ENCODE results near the gene GOSR1.
"Not testable (repeated sequence)": the region's sequence is repeated elsewhere in the genome, so short reads cannot be mapped to it uniquely, and the experiment has no call there.

GOSR1 gene

DNA sequence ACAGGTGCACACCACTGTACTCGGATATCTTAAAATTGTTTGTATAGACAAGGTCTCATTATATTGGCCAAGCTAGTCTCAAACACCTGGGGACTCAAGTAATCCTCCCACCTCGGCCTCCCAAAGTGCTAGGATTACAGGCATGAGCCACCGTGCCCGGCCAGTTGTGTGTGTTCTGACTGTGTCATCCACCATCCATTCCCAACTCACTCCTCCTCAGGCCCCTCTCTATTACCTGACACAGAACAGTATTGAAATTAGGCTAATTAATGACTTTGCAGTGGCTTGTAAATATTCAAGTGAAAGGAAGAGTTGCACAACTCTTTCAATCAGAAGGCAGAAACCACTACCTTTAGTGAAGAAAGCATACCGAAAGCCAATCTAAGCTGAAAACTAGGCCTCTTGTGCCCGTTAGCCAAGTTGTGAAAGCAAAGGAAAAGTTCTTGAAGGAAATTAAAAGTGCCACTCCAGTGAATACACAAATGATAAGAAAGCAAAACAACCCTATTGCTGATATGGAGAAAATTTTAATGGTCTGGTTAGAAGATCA is 28.7 kb downstream of the GOSR1 start:
- DNase-seq (ENCODE audit: low read depth in 2 of 2): no peak

DNA sequence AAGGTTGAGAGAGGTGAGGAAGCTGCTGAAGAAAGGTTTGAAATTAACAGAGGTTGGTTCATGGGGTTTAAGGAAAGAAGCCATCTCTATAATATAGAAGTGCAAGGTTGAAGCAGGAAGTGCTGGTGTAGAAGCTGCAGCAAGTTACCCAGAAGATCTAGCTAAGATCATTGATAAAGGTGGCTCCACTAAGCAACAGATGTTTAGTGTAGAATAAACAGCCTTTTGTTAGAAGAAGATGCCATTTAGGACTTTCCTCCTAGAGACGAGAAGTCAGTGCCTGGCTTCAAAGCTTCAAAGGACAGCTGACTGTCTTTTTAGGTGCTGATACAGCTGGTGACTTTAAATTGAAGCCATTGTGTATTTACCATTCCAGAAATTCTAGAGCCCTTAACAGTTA is 29.3 kb downstream of the GOSR1 start:
- no peak for DNase-seq (ENCODE audit: low read depth in 2 of 2)

DNA sequence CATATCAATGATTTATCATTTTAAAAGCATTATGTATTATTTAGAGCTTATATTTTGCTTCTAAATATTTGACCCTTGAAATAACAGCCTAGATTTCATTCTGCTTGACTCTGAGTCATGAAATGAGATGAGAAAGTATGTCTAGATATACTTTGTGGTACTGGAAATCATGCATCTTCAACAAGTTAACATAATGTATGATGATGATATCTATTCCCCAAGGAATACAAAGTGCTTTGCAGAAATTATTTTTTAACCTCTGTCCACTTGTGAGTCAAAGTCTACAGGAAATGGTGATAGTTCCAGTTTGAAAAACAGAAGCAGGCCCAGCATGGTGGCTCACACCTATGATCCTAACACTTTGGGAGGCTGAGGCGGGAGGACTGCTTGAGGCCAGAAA is 36.1 kb downstream of the GOSR1 start:
- peak; percentile 7 to 13 for DNase-seq (ENCODE audit: low read depth in 2 of 2)

DNA sequence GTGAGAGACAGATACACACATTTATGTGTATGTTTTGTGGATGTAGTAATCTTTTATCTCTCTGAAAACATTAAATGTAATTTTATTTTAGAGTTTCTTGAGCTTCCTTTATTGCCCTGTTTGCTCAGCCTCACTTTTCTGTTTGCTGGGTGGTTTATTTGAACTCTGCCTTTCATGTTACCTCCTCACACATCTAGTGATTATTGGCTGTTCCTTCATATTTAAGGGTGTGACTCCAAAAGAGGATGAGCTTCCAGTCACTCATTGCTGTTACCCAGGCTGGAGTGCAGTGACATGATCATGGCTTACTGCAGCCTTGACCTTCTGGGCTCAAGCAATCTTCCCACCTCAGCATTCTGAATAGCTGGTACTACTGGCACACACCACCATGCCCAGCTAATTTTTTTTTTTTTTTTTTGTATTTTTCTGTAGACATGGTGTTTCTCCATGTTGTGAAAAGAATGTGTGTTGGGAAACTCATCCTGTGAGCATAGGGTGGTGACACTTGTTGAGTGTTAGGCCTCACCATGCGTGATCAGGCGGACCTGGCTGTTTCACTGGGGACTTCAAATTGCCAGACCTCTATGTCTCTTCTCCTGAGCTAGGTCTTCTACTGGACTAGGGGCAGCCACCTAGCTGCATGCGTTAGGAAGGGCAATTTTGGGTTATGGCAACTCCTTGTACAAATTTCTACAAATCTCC is 37.8 kb downstream of the GOSR1 start:
- DNase-seq (ENCODE audit: low read depth in 2 of 2): no peak

DNA sequence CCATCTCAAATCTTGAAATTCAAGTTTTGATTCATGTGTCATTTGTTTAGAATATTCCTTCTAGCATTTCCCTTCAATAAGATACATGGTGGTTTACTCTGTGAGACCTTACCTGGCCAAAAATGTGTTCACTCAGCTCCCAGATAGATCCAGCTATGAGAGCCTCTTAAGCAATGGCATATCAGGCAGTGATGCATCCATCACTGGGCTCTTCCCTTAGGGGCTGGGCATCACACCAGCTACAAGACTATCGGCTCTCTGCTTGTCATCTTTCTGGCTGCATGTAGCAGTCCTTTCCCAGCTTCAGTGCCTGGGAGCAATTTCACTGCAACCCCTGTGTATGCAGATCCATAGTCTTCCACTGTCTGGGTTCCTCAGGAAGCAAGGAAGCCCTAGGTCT is 40.6 kb downstream of the GOSR1 start:
- no peak for DNase-seq (ENCODE audit: low read depth in 2 of 2)

DNA sequence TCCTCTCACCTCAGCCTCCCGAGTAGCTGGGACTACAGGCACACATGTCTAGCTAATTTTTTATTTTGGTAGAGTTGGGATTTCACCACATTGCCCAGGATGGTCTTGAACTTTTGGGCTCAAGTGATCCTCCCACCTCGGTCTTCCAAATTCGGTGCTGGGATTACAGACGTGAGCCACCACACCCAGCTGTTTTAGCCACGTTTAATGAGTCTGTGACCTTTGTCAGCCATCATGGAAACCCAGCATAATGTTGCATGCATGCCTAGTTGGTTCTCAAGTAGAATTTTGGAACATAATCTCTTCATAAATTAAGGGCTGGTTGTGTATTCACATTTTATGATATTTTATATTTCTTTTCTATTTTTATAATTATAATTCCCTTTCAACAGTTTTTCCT is 42.0 kb downstream of the GOSR1 start:
- no peak for DNase-seq (ENCODE audit: low read depth in 2 of 2)

DNA sequence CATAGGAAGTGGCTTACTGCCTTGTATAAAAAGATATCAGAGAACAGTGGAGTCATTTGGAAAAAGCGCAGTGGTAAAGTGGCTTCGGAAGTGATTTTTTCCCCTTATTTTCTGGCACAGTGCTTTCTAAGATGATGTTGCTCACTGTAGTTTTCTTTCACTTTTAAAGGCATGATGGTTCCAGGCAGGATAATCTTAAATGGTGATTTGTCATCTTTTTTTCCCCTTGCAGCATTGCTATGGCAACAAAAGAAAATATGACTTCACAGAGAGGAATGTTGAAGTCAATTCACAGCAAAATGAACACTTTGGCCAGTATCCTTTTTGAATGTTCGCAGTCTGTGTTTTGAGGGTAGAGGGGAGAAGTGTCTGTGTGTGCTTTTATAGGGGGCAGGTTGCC is 42.5 kb downstream of the GOSR1 start:
- peak; percentile 74 to 75 for DNase-seq (ENCODE audit: low read depth in 2 of 2)

DNA sequence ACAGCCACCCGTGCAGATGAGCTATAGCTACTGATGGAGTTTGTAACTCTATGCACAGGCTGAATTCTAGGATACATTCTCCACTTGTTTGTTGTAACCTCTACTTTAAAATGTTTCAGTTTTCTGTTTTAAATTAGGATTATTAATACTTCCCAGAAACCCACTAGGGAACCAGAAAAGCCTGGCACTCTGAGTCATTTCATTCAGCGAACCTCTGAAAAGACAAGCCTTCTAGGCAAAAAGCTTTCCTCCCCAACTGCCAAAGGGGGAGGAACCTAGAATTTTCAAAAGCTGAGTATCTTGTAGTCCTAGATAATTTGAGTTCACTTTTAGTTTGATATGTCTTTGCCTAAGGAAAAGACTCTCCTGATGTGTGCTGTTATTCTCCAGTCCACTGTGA is 43.2 kb downstream of the GOSR1 start:
- DNase-seq (ENCODE audit: low read depth in 2 of 2): peak; percentile 69 to 70

DNA sequence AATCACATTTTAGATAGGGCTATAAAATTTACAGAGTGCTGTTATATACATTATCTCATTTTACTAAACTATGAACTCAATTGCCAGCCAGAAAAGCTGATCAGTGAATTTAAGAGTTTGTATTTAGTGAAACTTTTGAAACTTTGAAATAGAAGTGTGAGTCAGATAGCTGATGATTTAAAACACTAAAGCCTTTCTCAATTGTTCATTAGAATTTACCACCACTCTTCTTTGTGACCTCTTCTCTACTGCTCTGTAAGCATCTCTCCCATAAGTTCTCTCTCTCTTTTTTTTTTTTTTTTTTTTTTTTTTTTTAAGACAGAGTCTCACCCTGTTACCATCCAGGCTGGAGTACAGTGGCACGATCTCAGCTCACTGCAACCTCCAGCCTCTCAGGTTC is 43.7 kb downstream of the GOSR1 start:
- DNase-seq (ENCODE audit: low read depth in 2 of 2): no peak

DNA sequence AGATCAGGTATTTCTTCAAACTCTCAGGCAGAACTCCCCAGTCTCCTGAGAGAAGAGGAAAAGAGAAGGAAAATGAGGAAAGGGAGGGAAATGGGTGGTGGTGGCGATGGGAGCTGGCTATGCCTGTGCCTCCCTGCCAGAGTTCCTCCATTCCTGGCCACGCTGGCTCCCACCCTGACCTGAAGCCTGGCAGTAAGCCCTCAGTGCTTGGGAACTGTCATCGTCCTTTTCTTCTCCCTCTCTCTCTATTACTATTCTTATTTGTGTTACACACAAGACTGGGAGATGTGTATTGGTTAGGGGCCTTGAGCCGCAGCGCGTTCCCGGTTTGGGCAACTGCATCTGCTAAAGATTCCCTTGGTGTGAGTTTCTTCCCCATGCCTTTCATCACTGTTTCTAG is 44.6 kb downstream of the GOSR1 start:
- DNase-seq (ENCODE audit: low read depth in 2 of 2): no peak

DNA sequence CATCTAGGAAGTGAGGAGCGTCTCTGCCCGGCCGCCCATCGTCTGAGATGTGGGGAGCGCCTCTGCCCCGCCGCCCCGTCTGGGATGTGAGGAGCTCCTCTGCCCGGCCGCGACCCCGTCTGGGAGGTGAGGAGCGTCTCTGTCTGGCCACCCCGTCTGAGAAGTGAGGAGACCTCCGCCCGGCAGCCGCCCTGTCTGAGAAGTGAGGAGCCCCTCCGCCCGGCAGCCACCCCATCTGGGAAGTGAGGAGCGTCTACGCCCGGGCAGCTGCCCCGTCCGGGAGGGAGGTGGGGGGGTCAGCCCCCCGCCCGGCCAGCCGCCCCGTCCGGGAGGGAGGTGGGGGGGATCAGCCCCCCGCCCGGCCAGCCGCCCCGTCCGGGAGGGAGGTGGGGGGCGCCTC is 46.0 kb downstream of the GOSR1 start:
- not testable (repeated sequence) for DNase-seq (ENCODE audit: low read depth in 2 of 2)

DNA sequence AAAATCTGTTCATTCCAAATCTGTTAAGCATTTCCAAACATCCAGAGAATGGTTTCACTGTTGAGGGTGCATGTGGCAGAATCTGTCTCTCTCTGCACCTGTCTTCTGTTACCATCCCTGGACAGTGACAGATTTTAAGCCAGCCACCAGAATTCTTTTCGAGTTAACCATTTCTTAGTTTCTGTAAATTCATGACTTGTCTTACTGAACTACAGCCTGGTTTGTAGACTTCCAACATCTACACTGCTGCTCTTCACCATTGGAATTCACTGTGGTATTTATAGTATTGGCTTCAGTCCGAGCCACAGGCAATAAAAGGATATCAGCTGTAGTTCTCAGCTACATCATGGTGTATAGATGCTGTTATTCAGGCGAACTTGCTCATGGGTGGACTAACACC is 47.6 kb downstream of the GOSR1 start:
- peak; percentile 64 to 69 for DNase-seq (ENCODE audit: low read depth in 2 of 2)

DNA sequence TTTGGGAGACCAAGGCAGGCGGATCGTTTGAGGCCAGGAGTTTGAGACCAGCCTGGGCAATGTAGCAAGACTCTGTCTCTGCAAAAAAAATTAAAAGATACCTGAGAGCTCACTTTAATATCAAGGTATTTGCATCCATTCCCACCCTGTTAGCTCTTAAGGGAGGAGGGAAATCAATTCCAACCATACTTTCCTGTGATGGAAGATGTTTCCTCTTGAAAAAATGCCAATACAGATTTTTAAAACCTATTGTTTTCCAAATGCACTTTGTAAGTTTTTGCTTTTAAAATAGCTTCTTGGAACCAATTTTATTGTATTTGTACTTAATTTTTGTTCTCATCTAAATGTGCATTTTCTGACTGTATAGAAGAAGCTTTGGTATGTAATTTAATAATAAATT is 49.2 kb downstream of the GOSR1 start:
- no peak for DNase-seq (ENCODE audit: low read depth in 2 of 2)

DNA sequence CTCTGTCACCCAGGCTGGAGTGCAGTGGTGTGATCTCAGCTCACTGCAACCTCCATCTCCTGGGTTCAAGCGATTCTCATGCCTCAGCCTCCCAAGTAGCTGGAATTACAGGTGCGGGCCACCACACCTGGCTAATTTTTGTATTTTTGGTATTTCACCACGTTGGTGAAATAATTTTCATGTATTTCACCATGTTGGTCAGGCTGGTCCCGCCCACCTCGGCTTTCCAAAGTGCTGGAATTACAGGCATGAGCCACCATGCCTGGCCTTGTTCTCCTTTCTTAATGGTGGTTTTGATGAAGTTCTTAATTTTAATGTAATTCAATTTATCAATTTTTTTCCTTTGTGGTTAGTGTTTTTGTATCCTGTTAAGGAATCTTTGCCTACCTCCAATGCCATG is 51.5 kb downstream of the GOSR1 start:
- not testable (repeated sequence) for DNase-seq (ENCODE audit: low read depth in 2 of 2)

DNA sequence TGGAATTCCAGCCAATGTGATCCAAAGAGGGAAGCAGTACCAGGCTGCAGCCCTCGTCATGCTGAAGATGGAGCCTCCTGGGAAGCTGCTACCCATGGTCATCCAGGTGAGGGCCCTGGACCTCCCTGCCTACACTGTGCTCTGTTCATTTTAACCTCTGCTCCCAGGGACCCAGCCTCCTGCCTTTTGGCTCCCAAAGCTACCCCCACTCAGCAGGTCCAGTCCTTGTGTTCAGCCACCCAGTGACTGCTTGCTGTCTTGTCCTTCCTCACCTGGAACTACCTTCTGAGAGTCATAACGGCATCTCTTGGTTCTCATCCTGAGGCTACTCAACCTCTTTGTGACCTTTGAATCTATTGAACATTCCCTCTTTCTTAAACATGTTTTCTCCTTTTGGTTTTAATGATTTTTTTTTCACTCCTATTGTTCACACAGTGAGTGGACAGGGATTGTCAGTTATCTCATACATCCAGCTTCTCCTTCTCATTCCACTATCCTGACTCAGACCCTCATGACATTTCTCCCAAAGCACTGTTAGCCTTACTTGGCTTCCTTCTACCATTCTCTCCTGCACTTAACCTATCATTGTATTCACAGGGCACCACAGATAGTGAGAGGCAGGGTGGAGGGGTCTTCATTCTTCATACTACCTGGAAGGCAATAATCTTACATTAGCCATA is 53.3 kb downstream of the GOSR1 start:
- peak in 1 of 2 experiments; percentile 21 for DNase-seq (ENCODE audit: low read depth in 2 of 2)

DNA sequence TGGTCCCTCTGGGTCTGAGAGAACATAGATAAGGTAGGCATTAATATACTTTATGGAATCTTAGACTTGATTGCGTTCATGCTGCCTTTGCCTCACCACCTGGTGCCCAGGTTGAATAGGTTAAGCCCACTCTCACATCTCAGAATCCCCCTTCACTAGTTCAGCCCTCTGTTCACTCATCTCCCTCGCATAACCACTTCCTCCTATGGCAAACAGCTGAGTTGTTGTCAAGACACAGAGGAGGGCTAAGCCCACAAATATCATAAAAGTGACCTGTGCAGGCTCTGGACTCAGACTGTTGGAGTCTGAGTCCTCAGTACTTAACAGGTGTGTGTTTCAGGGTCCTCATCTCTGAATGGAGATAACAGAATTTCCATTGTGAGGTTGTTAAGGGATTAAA is 55.7 kb downstream of the GOSR1 start:
- no peak for DNase-seq (ENCODE audit: low read depth in 2 of 2)

DNA sequence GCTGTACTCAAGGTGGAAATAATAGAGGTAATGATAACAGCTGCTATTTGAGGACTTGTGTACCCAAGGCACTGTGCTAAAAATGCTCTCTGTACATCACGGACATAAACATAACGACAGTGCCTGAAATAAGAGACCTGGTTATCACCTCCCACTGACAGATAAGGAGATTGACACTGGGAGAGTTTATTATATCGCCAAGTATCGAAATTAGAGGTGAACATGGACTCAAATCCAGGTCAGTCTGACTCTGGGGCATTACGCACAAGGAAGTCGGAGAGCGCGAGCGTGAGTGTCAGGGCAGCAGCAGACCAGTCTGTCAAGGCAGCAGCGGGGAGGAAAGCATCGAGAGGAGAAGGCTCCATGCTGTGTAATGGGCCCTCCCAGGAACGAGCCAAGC is 57.1 kb downstream of the GOSR1 start:
- no peak for DNase-seq (ENCODE audit: low read depth in 2 of 2)

DNA sequence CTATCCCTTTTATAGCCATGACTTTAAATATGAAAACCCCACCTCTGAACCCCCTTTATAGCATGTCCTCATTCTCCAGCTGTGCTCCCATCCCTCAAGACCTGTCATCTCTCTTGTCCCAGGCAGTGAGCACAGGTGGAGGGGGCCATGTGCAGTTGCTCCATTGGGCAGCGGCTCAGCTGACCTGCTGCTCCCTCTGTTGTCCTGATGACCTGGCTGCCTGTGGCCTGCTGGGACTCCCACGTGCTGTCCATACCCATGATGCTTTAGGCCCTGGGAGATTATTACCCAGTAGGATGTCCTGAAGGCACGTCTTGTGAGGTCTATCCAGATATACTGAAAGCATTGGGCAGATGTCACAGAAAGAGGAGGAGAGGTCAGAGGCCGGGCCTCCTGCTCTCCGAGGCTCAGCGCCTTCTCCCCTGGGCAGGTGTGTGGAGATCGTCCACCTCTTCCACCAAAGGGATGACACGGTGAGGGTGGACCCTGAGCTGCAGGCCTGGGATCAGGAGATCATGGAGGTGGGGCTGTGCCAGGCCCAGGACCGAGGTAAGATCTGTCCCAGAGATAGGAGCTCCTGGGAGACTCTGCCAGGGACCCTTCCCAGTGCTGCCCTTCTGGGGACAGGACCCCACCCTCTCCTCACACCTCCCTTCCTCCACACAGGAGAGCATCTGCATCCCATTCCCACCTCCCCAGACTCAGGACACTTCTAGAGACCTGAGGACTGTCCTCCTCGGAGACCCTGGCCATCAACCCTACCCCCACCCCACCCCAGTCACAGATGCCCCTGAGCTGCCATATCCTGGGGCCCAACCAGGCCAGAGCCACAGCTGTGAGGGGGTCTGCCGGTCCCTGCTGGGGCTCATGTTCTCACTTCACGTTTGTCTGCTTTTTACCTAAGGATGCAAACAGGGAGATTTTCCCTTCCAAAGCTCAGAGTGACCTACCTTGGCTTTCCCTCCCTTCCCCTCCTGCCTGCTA is 58.0 kb downstream of the GOSR1 start:
- DNase-seq (ENCODE audit: low read depth in 2 of 2): no peak

DNA sequence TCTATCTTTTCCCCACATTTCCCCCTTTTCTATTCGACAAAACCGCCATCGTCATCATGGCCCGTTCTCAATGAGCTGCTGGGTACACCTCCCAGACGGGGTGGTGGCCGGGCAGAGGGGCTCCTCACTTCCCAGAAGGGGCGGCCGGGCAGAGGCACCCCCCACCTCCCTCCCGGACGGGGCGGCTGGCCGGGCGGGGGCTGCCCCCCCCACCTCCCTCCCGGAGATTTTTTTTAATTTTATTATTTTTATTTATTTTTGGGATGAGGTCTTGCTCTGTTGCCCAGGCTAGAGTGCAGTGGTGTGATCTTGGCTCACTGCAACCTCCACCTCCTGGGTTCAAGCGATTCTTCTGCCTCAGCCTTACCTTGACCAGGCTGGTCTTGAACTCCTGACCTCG is 59.6 kb downstream of the GOSR1 start:
- not testable (repeated sequence) for DNase-seq (ENCODE audit: low read depth in 2 of 2)

DNA sequence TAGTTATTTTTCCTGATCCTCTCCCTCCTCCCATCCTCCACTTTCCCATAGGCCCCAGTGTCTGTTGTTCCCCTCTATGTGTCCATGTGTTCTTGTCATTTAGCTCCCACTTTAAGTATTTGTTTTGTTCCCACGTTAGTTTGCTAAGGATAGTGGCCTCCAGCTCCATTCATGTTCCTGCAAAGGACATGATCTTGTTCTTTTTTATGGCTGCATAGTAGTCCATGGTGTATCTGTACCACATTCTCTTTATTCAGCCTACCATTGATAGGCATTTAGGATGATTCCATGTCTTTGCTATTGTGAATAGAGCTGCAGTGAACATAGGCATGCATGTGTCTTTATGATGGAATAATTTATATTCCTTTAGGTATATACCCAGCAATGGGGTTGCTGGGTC is 60.5 kb downstream of the GOSR1 start:
- DNase-seq (ENCODE audit: low read depth in 2 of 2): not testable (repeated sequence)

DNA sequence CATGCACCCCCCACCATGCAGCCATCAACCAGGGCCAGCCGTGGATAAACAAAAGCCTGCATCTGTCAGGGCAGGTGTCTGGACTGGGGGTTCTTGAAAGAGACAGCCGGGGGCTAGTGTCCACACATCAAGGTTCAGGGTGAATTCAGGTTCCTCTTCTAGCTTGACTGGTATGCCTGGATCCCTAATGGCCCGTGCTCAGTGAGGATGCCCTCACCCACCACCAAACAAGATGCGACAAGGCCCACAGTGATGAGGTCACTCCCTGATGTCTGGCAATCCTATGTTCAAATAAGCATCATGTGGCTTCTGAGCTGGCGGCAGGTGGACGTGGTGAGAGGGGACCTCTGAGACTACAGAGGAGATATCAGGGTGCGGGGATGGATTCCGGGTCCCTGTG is 64.6 kb downstream of the GOSR1 start:
- DNase-seq (ENCODE audit: low read depth in 2 of 2): no peak

DNA sequence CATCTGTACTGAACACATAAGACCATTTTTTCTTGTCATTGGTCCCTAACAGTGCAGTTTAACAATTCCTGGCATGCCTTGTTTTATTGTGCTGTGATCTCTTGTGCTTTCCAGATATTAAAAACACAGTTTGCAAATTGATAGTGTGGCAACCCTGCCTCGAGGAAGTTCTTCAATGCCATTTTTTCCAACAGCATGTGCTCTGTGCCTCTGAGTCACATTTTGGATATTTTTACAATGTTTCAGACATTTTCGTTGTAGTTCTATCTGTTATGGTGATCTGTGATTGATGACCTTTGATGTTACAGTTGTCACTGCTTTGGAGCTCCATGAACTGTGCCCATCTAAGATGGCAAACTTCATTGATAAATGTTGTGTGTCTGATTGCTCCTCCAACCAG is 66.2 kb downstream of the GOSR1 start:
- DNase-seq (ENCODE audit: low read depth in 2 of 2): no peak

All from fibroblast of skin of left quadriceps (primary cell).